Cardiac fibroblast (primary cell): ENCODE data around the gene YBX1.
"Not testable (repeated sequence)": the region's sequence is repeated elsewhere in the genome, so short reads cannot be mapped to it uniquely, and the experiment has no call there.

Source experiments
- DNase-seq, 2 donors: peaks; one replicate each; pipeline versions ENCODE4 v3.0.0 to v3.0.0-alpha.2; 2010; ENCODE audit warnings: low read depth in 2 of 2
- H3K4me3 ChIP-seq, 2 donors: replicated peaks in 1 of 2; 1 replicate in 1 of 2; 2 replicates in 1 of 2; pipeline ENCODE4 v1.5.1; 2011; ENCODE audit warnings: low read depth in 2 of 2, low read length in 2 of 2, mild to moderate bottlenecking in 2 of 2, moderate library complexity in 1 of 2
- CTCF ChIP-seq: IDR thresholded peaks from one replicate; pipeline ENCODE4 v1.5.1; 2011; ENCODE audit warnings: low read depth, mild to moderate bottlenecking, low read length, inconsistent platforms

The YBX1 gene

GRCh38 chr1:42679364-42679983, 2.7 kb upstream of the YBX1 start:
- no peak for TF ChIP-seq CTCF
- H3K4me3 ChIP-seq, result no peak overlapping the region
- DNase-seq, result peak in 1 of 2 donors; percentile 74

GRCh38 chr1:42680055-42680454, 2.2 kb upstream of the YBX1 start:
- H3K4me3 ChIP-seq, result no peak overlapping the region
- DNase-seq, result no peak
- TF ChIP-seq CTCF, result no peak

GRCh38 chr1:42680921-42681683, 1.1 kb upstream of the YBX1 start:
- TF ChIP-seq CTCF, result no peak
- peak; percentile 30 to 33 for DNase-seq
- peak overlapping the region; percentile 72 to 78 for H3K4me3 ChIP-seq

GRCh38 chr1:42682484-42682738, 193 bp downstream of the YBX1 start:
- H3K4me3 ChIP-seq, result peak overlapping the region; percentile 72 to 78
- not testable (repeated sequence) for DNase-seq

DNA sequence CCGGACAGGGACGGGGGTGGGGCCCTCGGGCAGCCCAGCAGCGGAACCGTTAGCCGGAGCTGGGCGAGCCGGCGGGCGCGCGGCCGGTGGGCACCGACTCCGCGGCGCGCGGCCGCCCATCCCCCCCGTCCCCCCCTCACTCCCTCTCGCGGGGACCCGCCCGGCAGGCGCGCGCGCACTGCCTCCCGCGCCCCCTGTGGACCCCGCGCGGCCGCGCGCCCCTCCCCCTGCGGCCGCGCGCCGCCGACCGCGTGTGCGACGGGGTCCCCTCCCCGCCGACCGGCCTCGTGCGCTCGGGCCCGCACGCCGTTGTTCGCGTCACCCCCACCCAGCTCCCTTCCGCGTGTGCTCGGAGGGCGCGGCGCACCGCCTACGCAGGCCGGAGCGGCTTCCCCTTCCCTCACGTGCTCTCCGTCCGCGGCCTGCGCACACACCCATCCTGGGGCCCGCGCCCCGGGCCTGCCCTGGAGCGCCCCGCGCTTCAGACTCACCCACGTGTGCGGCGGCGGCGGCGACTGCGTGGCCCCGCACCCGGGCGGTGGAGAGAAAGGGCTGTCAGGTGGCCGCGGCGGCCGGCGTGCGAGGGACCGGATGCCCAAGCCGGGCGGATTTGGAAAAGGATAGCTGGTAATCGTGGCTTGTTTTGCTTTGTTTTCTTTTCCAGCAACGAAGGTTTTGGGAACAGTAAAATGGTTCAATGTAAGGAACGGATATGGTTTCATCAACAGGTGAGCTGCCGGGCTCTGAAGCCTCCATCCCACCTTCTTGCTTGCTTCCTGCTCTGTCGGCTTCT, 717 bp downstream of the YBX1 start:
- H3K4me3 ChIP-seq, result peak overlapping the region; percentile 72 to 78

GRCh38 chr1:42684139-42684538, 1.9 kb downstream of the YBX1 start:
- H3K4me3 ChIP-seq, result peak overlapping the region; percentile 58 to 78
- TF ChIP-seq CTCF, result no peak
- DNase-seq, result peak; percentile 18 to 22

More for the DNA sequence above, 717 bp downstream of the YBX1 start:
- DNase-seq, result peak; percentile 56 to 79
- TF ChIP-seq CTCF, result no peak

GRCh38 chr1:42686418-42686817, 4.2 kb downstream of the YBX1 start:
- TF ChIP-seq CTCF, result no peak
- no peak for DNase-seq
- H3K4me3 ChIP-seq, result no peak overlapping the region
